CD4-positive, alpha-beta T cell treated with Interleukin-2 at 100 ng/mL for 4 hours (primary cell): ENCODE measurements around the gene USP17L20.
"Not testable (repeated sequence)": the region's sequence is repeated elsewhere in the genome, so short reads cannot be mapped to it uniquely, and the experiment has no call there.

Experiments used
- DNase-seq: peaks from one replicate; pipeline ENCODE4 v3.0.0-alpha.2; 2020; ENCODE audit warnings: low spot score

USP17L20 gene

GRCh38 chr4:9257824-9258223 is at the start of gene USP17L20:
USP17L20 (plus strand) TSS chr4:9258124; CDS start chr4:9258124, 0 bp downstream.
- DNase-seq, result not testable (repeated sequence)

GRCh38 chr4:9210357-9210756 is 47.6 kb upstream of the USP17L20 start, which contains the start of gene USP17L10:
USP17L10 (plus strand) TSS chr4:9210657; CDS start chr4:9210657, 0 bp downstream.
- not testable (repeated sequence) for DNase-seq

GRCh38 chr4:9214701-9215100 is 43.2 kb upstream of the USP17L20 start:
- DNase-seq, result not testable (repeated sequence)

GRCh38 chr4:9215105-9215504 is 42.8 kb upstream of the USP17L20 start, which contains the start of gene USP17L11:
USP17L11 (plus strand) TSS chr4:9215405; CDS start chr4:9215405, 0 bp downstream.
- DNase-seq, result not testable (repeated sequence)

GRCh38 chr4:9219852-9220251 is 38.1 kb upstream of the USP17L20 start, which contains the start of gene USP17L12:
USP17L12 (plus strand) TSS chr4:9220152; CDS start chr4:9220152, 0 bp downstream.
- not testable (repeated sequence) for DNase-seq

GRCh38 chr4:9224596-9224995 is 33.3 kb upstream of the USP17L20 start, which contains the start of gene USP17L13:
USP17L13 (plus strand) TSS chr4:9224896; CDS start chr4:9224896, 0 bp downstream.
- DNase-seq, result not testable (repeated sequence)

- not testable (repeated sequence) for DNase-seq
Measured at GRCh38 chr4:9230249-9230648, 27.7 kb upstream of the USP17L20 start.

- DNase-seq, result not testable (repeated sequence)
Measured at GRCh38 chr4:9234085-9234484, 23.8 kb upstream of the USP17L20 start, which contains the start of gene USP17L15. USP17L15 (plus strand) TSS chr4:9234385; CDS start chr4:9234385, 0 bp downstream.

- peak; percentile 18 for DNase-seq
Measured at GRCh38 chr4:9238461-9238860, 19.5 kb upstream of the USP17L20 start.

- not testable (repeated sequence) for DNase-seq
Measured at GRCh38 chr4:9243579-9243978, 14.3 kb upstream of the USP17L20 start, which contains the start of gene USP17L17. USP17L17 (plus strand) TSS chr4:9243879; CDS start chr4:9243879, 0 bp downstream.

- DNase-seq, result peak; percentile 0
Measured at GRCh38 chr4:9247953-9248680, 9.8 kb upstream of the USP17L20 start, which contains the start of gene USP17L18. USP17L18 (plus strand) TSS chr4:9248630; CDS start chr4:9248630, 0 bp downstream.

- DNase-seq, result not testable (repeated sequence)
Measured at GRCh38 chr4:9253078-9253477, 4.8 kb upstream of the USP17L20 start, which contains the start of gene USP17L19. USP17L19 (plus strand) TSS chr4:9253378; CDS start chr4:9253378, 0 bp downstream.

GRCh38 chr4:9262572-9262971 is 4.6 kb downstream of the USP17L20 start, which contains the start of gene USP17L21:
USP17L21 (plus strand) TSS chr4:9262872; CDS start chr4:9262872, 0 bp downstream.
- not testable (repeated sequence) for DNase-seq

GRCh38 chr4:9267319-9267718 is 9.4 kb downstream of the USP17L20 start, which contains the start of gene USP17L22:
USP17L22 (plus strand) TSS chr4:9267619; CDS start chr4:9267619, 0 bp downstream.
- not testable (repeated sequence) for DNase-seq

- not testable (repeated sequence) for DNase-seq
Measured at GRCh38 chr4:9271719-9272118, 13.8 kb downstream of the USP17L20 start.
